K562 (cell line): ENCODE measurements around the gene UBR3. TPM values are rescaled to one million over a fixed set of nuclear protein-coding genes. Genes with fewer than 3 reads are reported as not detected.

Source experiments
- ARHGAP35 ChIP-seq: fragments of 450-650 bp; IDR thresholded peaks from 2 replicates; pipeline ENCODE4 v1.6.1; 2018; ENCODE audit not compliant: partially characterized antibody
- ATF7 ChIP-seq: fragments of 450-650 bp; IDR thresholded peaks from 2 replicates; pipeline ENCODE4 v1.7.1; 2014; ENCODE audit warnings: mild to moderate bottlenecking, moderate library complexity
- C11orf30 ChIP-seq: fragments of 450-650 bp; IDR thresholded peaks from 2 replicates; pipeline ENCODE4 v1.6.1; 2016; ENCODE audit warnings: low read depth, mild to moderate bottlenecking
- CBX3 ChIP-seq, 2 experiments: IDR thresholded peaks; 1 replicate in 1 of 2; 2 replicates in 1 of 2; pipeline ENCODE4 v1.6.1; 2012; ENCODE audit warnings: inconsistent platforms in 2 of 2, low read length in 2 of 2, borderline replicate concordance in 1 of 2, control low read depth in 1 of 2
- CBX5 ChIP-seq: IDR thresholded peaks from 2 replicates; pipeline ENCODE4 v1.6.1; 2014; ENCODE audit warnings: low read depth, borderline replicate concordance
- CHD1 ChIP-seq: fragments of 200-600 bp; sonication (generic); IDR thresholded peaks from one replicate; pipeline ENCODE4 v1.6.1; 2012; ENCODE audit warnings: mild to moderate bottlenecking, moderate library complexity, low read length, inconsistent platforms
- CREB1 ChIP-seq, 2 experiments: sonication (generic) in 1 of 2; formaldehyde crosslinking in 1 of 2; IDR thresholded peaks; 2 replicates each; pipeline versions ENCODE4 v1.6.1 to v1.8.0; 2012 to 2022; ENCODE audit warnings: inconsistent platforms in 1 of 2, mild to moderate bottlenecking in 1 of 2, missing genetic modification reagents in 1 of 2, moderate library complexity in 1 of 2
- FIP1L1 ChIP-seq: fragments of 200-400 bp; formaldehyde crosslinking; IDR thresholded peaks from 2 replicates; pipeline ENCODE4 v1.6.1; 2018; ENCODE audit warnings: mild to moderate bottlenecking, low read depth, low read length; ENCODE audit not compliant: poor library complexity, severe bottlenecking
- HDAC1 ChIP-seq, 2 experiments: fragments of 450-650 bp; IDR thresholded peaks; 2 replicates each; pipeline ENCODE4 v1.6.1; 2016 to 2017; ENCODE audit warnings: inconsistent platforms in 1 of 2, mild to moderate bottlenecking in 1 of 2, moderate library complexity in 1 of 2
- MCM5 ChIP-seq: fragments of 450-650 bp; IDR thresholded peaks from 2 replicates; pipeline ENCODE4 v1.6.1; 2016; ENCODE audit warnings: low read depth
- RBM25 ChIP-seq: fragments of 200-400 bp; formaldehyde crosslinking; IDR thresholded peaks from 2 replicates; pipeline ENCODE4 v1.6.1; 2018; ENCODE audit warnings: low read length, low read depth, moderate library complexity; ENCODE audit not compliant: severe bottlenecking
- RBM34 ChIP-seq: fragments of 200-400 bp; formaldehyde crosslinking; IDR thresholded peaks from 2 replicates; pipeline ENCODE4 v1.6.1; 2018; ENCODE audit warnings: low read length, borderline replicate concordance; ENCODE audit not compliant: insufficient read depth
- SAFB2 ChIP-seq: fragments of 200-400 bp; formaldehyde crosslinking; IDR thresholded peaks from 2 replicates; pipeline ENCODE4 v1.6.1; 2018; ENCODE audit warnings: borderline replicate concordance, low read length, low read depth, moderate library complexity; ENCODE audit not compliant: severe bottlenecking
- SIN3A ChIP-seq, 2 experiments: fragments of 150-350 bp in 1 of 2; IDR thresholded peaks; 2 replicates each; pipeline ENCODE4 v1.6.1; 2011 to 2016; ENCODE audit warnings: borderline replicate concordance in 2 of 2, low read depth in 2 of 2, low read length in 2 of 2, mild to moderate bottlenecking in 2 of 2, moderate library complexity in 2 of 2; ENCODE audit not compliant: control insufficient read depth in 1 of 2
- TAF9B ChIP-seq: fragments of 450-650 bp; IDR thresholded peaks from 2 replicates; pipeline ENCODE4 v1.6.1; 2018; ENCODE audit warnings: mild to moderate bottlenecking; ENCODE audit not compliant: partially characterized antibody
- ZBTB7A ChIP-seq: IDR thresholded peaks from 2 replicates; pipeline ENCODE4 v1.6.1; 2011; ENCODE audit warnings: low read depth, mild to moderate bottlenecking, low read length, moderate library complexity, borderline replicate concordance; ENCODE audit not compliant: control insufficient read depth
- ZKSCAN1 ChIP-seq: fragments of 150-350 bp; IDR thresholded peaks from 2 replicates; pipeline ENCODE4 v1.6.1; 2016; ENCODE audit warnings: low read depth, low read length
- polyA plus RNA-seq, 8 experiments: library from polyadenylated mRNA; depleted of rRNA in 4 of 8; stranded (reverse) in 5 of 8; unstranded in 3 of 8; fragments of >200 nt; fragmentation: Nextera tagmentation in 2 of 8; fragmentation: Illumina TruSeq in 1 of 8; extraction: Ambion mirVana in 2 of 8; extraction: Trizol in 1 of 8; gene quantifications; 2 replicates each; pipeline versions ENCODE4 v1.2.1 to v1.2.3, GENCODE V29; 2011 to 2014; ENCODE audit warnings: inconsistent platforms in 1 of 8, missing spikeins in 1 of 8
- total RNA-seq, 7 experiments: library from RNA; depleted of rRNA in 6 of 7; stranded (reverse); fragments of >200 nt in 6 of 7; fragmentation: Illumina TruSeq in 2 of 7; extraction: Trizol in 2 of 7; gene quantifications; 2 replicates each; pipeline versions ENCODE4 v1.2.1 to v1.2.3, GENCODE V29; 2011 to 2021; ENCODE audit warnings: low replicate concordance in 1 of 7
- TF ChIP-seq, protein P1 (sequence below), 3 experiments: IDR thresholded peaks in 2 of 3; conservative IDR thresholded peaks in 1 of 3; 2 replicates each; pipeline ENCODE4 v1.5.1; 2011 to 2012; ENCODE audit warnings: low read length in 3 of 3, mild to moderate bottlenecking in 3 of 3, control low read depth in 2 of 3, improper control_type of control experiment in 1 of 3, inconsistent platforms in 1 of 3, low read depth in 1 of 3, mixed read lengths in 1 of 3, moderate library complexity in 1 of 3; ENCODE audit not compliant: insufficient read depth in 2 of 3
- TF ChIP-seq, protein P2 (sequence below): fragments of 200-800 bp; sonication (Bioruptor generic); IDR thresholded peaks from 2 replicates; pipeline ENCODE4 v1.6.1; 2016; ENCODE audit warnings: missing genetic modification characterization, missing compliant biosample characterization

UBR3 gene
- total and polyA plus RNA-seq, 9 of the 15 experiments (the other 6 are each of a cell fraction or from before 2014, with no cell fraction given): 14.4 to 63.5 (median 40.4) TPM

DNA sequence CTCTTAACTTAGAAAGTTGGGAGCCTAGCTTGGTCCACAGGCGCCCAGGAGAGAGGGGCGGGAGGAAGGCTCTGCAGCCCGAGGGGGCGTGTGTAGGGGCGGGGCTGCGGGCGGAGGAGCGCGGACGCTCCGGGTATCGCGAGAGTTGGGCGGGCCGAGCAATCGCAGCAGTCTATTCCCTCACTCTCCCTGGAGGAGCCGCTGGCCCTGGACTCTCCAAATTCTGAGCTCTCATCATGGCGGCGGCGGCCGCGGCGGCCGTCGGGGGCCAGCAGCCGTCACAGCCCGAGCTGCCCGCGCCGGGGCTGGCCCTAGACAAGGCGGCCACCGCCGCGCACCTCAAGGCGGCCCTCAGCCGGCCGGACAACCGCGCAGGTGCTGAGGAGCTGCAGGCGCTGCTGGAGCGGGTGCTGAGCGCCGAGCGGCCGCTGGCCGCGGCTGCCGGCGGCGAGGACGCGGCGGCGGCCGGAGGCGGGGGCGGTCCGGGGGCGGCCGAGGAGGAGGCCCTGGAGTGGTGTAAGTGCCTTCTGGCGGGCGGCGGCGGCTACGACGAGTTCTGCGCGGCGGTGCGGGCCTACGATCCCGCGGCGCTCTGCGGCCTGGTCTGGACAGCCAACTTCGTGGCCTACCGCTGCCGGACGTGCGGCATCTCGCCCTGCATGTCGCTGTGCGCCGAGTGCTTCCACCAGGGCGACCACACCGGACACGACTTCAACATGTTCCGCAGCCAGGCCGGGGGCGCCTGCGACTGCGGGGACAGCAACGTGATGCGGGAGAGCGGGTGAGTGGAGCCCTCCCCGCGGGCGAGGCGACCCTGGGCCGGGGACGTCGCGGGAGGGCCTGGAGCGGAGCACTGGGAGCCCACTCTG lies at the start of gene UBR3 (continued):
- peak; percentile 20 for TF ChIP-seq TAF9B
- TF ChIP-seq RBM34: 0 out of 2 replicates have a peak, but pooled peaks have one; percentile 41
- peak; percentile 63; the same call in 1 of the 2 replicates for TF ChIP-seq ATF7
- TF ChIP-seq SIN3A (IDR thresholded peaks at IDR 0.05; ENCODE audit: borderline replicate concordance in 2 of 2, control insufficient read depth in 1 of 2, low read depth in 2 of 2, low read length in 2 of 2): peak; percentile 35 to 74; a peak in 3 of 4 replicates
- TF ChIP-seq, protein P1, sequence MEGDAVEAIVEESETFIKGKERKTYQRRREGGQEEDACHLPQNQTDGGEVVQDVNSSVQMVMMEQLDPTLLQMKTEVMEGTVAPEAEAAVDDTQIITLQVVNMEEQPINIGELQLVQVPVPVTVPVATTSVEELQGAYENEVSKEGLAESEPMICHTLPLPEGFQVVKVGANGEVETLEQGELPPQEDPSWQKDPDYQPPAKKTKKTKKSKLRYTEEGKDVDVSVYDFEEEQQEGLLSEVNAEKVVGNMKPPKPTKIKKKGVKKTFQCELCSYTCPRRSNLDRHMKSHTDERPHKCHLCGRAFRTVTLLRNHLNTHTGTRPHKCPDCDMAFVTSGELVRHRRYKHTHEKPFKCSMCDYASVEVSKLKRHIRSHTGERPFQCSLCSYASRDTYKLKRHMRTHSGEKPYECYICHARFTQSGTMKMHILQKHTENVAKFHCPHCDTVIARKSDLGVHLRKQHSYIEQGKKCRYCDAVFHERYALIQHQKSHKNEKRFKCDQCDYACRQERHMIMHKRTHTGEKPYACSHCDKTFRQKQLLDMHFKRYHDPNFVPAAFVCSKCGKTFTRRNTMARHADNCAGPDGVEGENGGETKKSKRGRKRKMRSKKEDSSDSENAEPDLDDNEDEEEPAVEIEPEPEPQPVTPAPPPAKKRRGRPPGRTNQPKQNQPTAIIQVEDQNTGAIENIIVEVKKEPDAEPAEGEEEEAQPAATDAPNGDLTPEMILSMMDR (IDR thresholded peaks at IDR 0.05 in 2 of 3, conservative IDR thresholded peaks at IDR 0.05 in 1 of 3; ENCODE audit: insufficient read depth in 2 of 3, low read depth in 1 of 3, low read length in 3 of 3): peak in 2 of 3 experiments; percentile 24 to 53; a peak in 2 of 6 replicates
- TF ChIP-seq, protein P2, sequence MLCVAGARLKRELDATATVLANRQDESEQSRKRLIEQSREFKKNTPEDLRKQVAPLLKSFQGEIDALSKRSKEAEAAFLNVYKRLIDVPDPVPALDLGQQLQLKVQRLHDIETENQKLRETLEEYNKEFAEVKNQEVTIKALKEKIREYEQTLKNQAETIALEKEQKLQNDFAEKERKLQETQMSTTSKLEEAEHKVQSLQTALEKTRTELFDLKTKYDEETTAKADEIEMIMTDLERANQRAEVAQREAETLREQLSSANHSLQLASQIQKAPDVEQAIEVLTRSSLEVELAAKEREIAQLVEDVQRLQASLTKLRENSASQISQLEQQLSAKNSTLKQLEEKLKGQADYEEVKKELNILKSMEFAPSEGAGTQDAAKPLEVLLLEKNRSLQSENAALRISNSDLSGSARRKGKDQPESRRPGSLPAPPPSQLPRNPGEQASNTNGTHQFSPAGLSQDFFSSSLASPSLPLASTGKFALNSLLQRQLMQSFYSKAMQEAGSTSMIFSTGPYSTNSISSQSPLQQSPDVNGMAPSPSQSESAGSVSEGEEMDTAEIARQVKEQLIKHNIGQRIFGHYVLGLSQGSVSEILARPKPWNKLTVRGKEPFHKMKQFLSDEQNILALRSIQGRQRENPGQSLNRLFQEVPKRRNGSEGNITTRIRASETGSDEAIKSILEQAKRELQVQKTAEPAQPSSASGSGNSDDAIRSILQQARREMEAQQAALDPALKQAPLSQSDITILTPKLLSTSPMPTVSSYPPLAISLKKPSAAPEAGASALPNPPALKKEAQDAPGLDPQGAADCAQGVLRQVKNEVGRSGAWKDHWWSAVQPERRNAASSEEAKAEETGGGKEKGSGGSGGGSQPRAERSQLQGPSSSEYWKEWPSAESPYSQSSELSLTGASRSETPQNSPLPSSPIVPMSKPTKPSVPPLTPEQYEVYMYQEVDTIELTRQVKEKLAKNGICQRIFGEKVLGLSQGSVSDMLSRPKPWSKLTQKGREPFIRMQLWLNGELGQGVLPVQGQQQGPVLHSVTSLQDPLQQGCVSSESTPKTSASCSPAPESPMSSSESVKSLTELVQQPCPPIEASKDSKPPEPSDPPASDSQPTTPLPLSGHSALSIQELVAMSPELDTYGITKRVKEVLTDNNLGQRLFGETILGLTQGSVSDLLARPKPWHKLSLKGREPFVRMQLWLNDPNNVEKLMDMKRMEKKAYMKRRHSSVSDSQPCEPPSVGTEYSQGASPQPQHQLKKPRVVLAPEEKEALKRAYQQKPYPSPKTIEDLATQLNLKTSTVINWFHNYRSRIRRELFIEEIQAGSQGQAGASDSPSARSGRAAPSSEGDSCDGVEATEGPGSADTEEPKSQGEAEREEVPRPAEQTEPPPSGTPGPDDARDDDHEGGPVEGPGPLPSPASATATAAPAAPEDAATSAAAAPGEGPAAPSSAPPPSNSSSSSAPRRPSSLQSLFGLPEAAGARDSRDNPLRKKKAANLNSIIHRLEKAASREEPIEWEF (CRISPR knock-in tag): no peak
- peak in 1 of 2 experiments; percentile 20; a peak in 1 of 3 replicates for TF ChIP-seq CBX3 (IDR thresholded peaks at IDR 0.05; ENCODE audit: borderline replicate concordance in 1 of 2, low read length in 2 of 2)
- TF ChIP-seq CBX5: no peak
- TF ChIP-seq MCM5: no peak
- no peak for TF ChIP-seq SAFB2
- TF ChIP-seq CREB1 (IDR thresholded peaks at IDR 0.05): no peak; the same call in 1 of the 2 replicates
- TF ChIP-seq CREB1 (CRISPR knock-in tag; IDR thresholded peaks at IDR 0.05): peak; percentile 30
- TF ChIP-seq RBM25: peak; percentile 96
- peak; percentile 83; the same call in 1 of the 2 replicates for TF ChIP-seq ZBTB7A
- peak; percentile 78 for TF ChIP-seq CHD1
- TF ChIP-seq HDAC1 (IDR thresholded peaks at IDR 0.05): no peak
- peak; percentile 92 for TF ChIP-seq ARHGAP35
- no peak for TF ChIP-seq ZKSCAN1
- TF ChIP-seq FIP1L1: peak; percentile 27
- no peak for TF ChIP-seq C11orf30
